Right lung (tissue), 5 donors: ENCODE data around the gene MCAT. TPM values are rescaled to one million over a fixed set of nuclear protein-coding genes. Genes with fewer than 3 reads are reported as not detected.
"Not testable (repeated sequence)": the region's sequence is repeated elsewhere in the genome, so short reads cannot be mapped to it uniquely, and the experiment has no call there.

Source experiments
- DNase-seq, 2 donors: peaks; one replicate each; pipeline ENCODE4 v3.0.0-alpha.2; 2013
- polyA plus RNA-seq, 5 donors: library from polyadenylated mRNA; unstranded; fragments of 120-200 nt; gene quantifications; one replicate each; pipeline versions ENCODE4 v1.2.1 to v1.2.3, GENCODE V29; 2013; ENCODE audit warnings: inconsistent platforms in 1 of 5, low replicate concordance in 1 of 5; ENCODE audit not compliant: insufficient read length in 5 of 5, insufficient read depth in 1 of 5

MCAT gene
- polyA plus RNA-seq, 5 donors = 12.8 to 22.4 (median 15.0) TPM

DNA sequence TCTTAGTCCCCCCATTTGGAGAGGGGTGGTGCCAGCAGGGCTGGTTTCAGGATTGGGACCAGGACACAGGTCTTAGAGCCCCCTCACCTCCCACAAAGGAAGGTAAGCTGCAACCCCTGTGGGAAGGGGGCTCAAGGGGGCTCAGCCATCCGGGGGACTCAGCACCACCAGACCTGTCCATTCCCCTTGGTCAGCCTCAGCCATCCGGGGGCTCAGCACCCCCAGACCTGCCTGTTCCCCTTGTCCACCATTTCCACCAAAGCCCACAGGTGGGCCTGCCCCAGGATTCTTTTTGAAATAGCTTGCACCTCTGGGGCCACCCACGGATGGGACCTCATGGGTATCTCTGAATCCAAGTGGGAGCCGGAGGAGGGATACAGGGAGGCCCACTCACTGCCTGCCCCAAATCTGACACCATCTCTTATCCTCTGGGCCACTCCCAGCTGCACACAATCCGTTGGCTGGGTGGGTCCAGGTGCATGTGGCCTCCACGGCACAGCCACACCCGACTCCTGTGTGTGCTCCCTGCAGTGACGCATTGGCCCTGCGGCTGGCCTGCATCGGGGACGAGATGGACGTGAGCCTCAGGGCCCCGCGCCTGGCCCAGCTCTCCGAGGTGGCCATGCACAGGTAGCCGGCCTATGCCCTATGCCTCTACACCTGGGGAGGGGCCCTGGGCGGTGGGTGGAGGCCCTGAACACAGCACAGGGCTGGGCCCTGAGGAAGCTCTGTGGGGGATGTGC lies 15.9 kb downstream of the MCAT start:
- DNase-seq = no peak

DNA sequence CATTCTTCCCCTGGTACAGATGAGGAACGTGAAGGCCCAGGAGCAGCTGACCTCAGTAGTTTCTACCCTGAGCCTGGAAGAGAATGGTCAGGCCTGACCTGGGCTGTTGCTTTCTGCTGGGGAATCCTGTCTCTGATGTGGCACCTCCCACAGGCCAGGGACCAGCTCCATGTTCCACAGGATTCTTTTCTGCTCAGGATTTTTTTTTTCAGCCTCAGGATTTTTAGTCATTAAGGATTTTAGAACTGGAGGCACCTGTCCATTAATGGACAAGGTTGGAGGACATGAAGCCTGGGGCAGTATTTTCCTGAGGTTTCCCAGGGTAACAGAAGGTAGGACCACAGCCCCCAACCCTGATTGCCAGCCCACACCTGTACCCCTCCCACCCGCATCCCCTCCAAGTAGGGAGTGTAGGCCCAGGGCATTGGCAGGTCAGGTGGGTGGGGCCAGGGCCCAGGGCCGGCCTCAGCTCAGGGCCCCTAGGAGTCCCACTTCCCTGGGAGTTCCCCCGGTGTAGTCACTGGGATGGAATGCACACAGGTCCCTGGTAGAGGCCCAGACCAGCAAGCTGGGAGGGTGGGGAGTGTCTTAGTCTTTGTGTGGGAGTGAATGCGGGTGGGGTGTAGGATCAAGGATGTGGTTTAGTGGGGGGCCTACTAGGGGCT lies 16.6 kb downstream of the MCAT start:
- no peak for DNase-seq

DNA sequence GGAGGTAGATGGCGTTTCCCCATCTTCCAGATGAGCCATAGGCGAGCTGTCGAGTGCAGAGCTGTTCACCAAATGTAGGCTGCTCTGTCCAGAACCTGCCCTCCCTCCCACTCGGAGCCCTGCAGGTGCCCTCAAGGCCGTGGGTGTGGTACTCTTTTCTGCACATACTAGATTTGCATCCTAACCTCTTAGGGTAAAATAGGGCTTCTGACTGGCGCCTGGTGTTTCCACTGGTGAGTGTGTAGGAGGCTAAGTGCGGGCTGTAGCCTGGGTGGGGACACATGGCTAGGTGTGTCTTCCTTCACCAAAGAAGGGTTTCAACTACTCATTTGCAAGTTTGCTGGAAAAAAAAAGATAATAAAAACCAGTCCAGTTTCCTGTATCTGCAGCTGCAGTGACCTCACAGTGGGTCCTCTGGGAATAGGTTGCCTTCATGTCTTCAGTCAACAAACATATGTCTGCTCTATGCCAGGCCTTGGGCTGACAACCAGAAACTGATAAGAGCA lies 24.2 kb downstream of the MCAT start:
- DNase-seq = no peak

DNA sequence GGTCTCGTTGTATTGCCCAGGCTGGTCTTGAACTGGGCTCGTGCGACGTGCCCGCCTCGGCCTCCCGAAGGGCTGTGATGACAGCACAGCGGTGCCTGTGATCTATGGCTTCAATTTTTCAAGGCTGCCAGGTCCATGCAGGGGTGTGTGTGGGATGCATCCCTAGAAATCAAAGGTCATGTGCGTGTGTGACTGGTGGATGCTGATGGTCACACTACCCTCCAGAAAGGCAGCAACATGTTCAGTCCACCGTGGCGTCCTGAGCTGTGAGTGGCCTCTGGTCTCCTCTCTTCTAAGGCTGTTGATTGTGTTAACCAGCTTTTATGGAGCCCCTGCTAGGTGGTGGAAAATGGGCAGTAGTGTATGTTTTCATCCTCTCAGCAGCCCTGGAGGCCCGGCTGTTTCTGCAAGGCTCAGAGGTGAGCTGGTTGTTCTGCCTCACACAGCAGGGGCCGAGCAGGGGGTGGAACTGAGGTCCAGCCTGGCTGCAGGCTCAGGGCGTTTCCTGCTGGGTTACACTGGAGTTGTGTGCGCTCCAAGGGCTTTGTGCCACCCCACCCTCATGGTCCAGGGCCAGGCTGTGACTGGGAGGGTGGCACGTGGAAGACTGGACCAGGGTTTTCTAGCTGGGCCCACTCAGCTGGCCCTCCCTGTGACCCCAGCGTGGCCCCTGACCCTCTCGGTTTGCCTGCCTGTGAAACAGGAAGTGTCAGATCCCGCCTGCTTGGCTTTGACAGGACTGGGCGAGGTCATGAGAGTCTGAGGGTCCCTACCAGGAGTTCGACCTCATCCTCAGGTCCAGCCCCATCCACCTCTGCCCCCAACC lies 25.0 kb downstream of the MCAT start:
- DNase-seq = no peak

DNA sequence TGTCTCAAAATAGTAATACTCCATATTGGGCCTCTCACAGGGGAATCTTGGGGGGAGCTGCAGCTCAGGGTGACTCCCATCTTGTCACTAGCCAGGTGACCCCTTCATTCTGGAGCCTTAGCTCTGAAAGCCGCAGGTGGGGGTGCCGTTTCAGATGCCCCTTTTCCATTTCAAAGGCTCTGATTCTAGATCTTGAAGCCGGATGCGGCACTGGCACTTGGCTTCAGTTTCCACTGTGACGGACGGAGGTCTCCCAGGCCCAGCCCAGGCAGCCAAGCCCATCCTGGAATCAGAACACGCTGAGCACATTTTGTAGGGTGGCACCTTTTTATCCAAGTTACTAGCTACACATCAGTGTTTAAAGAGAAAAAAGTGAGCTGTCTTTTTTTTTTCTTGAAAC lies 26.3 kb downstream of the MCAT start:
- DNase-seq = no peak

DNA sequence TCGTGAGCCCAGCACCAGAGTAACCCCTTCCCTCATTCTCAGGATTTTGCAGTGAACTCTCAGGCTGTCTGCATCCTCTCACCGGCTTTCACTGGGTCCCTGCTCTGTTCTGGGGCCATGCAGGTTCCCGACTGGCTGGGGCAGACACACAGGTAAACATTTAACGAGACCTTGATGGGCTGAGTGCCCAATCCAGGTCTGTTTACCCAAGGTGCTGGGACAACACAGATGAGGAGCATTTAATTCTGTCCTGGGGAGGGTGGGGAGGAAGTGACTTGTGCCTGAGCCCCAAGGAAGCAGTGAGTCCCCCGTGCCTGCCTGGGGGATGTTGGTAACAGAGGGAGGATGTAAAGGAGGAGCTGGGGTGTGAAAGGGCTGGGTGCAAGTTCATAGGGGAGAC lies 28.2 kb downstream of the MCAT start:
- DNase-seq = peak in 1 of 2 donors; percentile 19

DNA sequence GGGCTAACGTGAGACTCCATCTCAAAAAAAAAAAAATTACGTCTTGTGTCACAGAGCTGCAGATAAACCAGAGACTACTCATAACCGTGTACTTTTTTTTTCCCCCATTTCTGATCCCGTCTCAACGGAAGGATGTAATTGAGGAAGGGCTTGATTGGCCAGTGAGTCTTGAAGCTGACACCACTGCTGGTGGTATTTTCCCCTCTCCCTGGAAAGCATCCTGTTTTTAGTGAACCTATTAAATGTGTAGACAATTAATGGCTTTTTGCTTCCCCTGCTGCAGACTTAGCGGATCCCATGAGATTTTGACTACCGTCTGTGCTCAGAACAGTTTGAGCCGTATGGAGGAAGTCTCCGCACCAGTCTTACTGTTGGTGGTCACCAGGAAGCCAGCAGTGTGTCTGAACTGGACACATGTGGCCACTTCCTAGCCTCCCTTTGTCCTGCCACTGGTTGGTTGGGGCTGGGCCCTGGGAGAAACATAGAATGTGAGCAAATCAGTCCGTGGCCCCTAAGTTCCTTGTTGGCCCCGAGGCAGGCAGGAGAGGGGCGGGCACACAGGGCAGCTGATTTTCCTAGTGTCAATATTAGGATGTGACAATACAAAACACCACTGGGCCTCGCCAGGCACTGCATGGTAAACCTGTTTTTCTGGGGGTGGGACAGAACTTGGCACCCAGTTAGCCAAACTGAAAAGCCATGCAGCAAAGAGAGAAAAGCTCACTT lies 29.5 kb downstream of the MCAT start:
- DNase-seq = no peak

DNA sequence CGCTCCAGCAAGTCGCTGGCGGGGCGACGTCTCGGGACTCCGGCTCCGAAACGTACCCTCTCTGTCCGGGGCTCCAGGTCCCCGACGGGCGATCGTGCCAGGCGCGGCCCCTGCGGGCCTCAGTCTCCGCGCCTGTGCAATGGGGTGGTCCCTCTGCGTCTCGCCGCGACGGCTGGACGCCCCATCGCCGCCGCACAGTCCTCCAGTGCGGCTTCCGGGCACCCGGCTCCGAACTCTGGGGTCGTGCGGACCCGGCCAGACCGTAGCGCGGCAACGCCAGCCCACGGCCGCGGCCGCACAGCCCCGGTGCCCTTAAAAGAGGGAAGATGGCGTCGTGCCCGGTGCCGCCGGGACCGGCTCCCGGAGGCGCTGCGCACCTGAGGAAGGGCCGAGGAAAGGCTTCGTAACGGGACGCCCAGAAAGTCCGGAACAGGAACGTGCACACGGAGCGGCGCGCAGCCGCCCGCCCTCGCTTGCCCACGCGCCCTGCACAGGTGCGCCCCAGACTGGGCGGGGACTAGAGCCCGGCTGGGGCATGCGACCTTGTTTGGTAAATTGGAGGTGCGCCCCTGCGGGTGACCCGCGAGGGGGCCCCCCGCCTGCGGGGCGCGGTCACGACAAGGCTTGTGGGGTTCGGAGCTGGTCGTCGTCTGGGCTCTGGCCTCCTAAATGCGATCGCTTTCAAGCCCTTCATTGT lies 32.1 kb downstream of the MCAT start:
- DNase-seq = no peak

DNA sequence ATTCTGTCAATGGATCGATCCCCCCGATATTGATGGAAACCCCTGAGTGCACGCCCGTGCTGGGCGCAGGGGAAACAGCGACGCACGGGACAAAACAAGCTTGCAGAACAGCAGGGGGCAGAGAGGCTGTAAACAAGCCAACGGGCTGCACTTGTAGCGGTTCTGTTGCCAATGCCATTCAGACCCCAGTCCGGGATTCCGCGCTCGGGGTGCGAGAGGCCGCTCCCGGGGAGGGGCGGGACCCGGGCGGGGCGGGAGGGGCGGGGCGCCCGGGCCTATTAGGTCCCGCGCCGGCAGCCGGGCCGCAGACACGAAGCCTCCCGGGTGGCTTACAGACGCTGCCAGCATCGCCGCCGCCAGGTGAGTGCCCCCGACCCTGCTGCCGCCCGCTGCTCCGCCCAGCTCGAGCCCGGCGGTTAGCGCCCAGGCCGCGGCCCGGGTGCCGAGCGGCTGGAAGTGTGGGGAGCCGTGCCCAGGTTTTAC lies 32.7 kb downstream of the MCAT start, which contains the start of gene BIK:
Gene BIK (plus strand): TSS at position 307 of the 483 bp plus-strand sequence. CDS start 13,273 bp downstream, outside the sequence.
- no peak for DNase-seq

DNA sequence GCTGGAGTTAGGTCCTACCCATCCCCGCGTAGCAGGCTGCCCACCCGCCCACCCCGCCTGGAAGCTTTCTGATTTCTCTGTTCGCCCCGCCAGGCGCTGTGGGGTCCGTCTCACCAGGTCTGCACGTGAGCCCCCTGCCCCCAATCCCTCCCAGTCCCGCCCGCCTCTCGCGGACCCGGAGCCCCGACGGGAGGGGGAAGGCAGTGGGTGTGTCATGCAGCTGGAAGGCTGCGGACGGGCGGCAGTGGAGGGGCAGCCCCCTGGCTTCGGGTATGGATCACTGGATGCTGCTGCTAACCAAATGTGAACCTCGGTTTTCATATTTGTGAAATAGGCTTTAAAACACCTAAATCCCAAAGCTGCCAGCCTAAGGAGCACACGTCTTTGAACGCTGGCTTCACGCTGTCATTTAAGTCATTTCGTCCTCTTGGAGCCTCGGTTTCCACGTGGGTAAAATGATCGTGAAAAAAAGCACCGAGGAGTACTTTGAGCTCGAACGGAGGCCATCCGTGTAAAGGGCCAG lies 33.2 kb downstream of the MCAT start:
- DNase-seq = no peak

DNA sequence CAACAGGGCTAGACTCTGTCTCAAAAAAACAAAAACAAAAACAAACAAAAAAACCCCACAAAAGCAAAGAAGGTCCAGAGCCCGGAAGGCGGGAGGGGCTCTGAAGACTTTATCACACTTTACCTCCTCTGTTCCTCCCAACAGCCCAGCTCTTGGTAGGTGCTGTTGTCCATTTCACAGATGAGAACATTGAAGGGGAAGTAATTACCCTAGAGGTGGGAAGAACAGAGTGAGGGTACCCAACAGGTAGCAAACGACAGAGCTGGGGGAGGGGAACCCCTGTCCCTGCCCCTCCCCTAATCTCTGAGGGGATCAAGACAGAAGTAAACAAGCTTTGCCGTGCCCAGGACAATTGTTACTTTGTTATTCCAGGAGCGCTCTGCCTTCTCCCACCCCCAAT lies 33.7 kb downstream of the MCAT start:
- DNase-seq = no peak

DNA sequence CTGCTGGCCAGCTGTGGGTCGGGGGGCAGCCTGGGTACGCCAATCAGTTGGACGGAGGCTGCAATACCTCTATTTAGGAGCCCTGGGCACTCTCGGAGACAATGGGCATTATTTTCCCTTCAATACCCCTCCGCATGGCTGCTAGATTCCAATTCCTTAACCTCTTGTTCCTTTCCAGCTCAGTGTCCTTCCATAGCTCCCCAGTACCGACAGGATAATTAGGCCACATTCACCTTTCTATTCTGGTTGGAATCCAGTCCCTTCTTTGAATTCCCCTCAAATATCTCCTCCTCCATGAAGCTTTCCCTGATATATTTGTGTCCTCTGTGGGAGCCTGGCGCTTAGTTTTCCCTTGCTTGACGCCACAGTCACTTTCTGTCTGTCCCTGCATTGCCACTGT lies 36.9 kb downstream of the MCAT start:
- DNase-seq = no peak

DNA sequence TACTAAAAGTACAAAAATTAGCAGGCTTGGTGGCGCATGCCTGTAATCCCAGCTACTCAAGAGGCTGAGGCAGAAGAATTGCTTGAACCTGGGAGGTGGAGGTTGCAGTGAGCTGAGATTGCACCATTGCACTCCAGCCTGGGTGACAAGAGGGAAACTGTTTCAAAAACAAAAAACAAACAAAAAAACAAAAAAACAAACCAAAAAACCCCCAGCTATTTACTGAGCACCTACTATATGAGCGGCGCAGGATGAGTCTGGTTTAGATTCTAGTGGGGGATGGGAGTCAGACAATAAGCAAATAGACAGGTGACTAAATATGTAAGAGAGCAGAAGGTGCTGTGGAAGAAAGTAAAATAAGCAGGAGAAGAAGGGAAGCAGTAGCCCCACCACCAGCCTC lies 38.2 kb downstream of the MCAT start:
- DNase-seq = not testable (repeated sequence)

DNA sequence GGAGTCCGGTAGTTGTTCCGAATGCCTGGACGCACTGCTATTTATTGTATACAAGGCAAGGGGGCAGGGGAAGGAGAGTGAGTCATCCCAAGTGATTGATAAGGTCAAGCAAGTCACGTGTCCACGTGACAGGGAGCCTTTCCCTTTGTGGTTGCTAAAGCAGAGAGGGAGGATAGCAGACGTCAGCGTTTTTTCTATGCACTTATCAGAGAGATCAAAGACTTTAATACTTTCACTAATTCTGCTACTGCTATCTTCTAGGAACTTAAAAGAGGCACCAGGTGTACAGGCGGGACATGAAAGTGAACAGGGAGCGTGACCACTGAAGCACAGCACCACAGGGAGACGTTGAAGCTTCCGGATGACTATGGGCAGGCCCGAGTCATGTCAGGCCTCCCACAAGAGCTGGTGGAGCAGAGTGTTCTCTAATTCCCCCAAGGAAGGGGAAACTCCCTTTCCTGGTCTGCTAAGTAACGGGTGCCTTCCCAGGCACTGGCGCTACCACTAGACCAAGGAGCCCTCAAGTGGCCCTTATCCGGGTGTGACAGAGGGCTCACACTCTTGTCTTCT lies 39.1 kb downstream of the MCAT start:
- not testable (repeated sequence) for DNase-seq

DNA sequence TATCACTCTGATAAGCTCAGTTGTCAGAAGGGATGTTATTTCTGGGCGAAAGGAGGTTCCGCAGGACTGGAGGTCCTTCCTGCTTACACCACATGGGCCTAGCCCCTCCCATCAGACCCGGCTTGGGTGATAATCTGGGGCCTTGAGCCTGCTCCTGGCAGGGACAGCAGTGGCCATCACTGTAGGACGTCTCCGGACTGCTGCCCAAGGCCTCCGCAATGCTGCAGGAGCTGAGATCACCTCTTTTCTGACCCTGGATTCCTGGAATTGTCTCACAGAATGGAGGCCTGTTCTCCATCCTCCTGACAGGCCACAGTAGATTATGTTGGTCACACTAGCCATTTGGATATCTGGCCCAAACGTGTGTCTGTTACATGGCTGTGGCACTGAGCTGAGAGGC lies 41.9 kb downstream of the MCAT start:
- no peak for DNase-seq

DNA sequence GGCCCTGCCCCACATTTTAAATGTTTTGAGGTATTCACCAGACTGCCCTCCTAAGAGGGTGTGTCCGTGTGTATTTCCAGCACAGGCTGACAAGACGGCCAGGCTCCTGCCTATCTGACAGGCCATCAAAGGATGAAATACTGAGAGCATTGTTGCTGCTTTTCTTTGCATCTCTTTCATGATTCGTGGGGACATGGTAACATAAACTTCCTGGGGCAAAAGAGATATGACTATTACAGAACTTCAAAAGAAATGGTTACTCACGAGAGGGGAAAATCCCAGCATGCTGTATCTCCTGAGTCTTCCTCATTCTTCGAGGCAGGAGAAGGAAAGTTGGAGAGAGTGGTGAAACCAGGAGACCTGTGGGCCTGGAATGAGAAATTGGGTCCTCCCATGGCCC lies 43.0 kb downstream of the MCAT start:
- DNase-seq = no peak

DNA sequence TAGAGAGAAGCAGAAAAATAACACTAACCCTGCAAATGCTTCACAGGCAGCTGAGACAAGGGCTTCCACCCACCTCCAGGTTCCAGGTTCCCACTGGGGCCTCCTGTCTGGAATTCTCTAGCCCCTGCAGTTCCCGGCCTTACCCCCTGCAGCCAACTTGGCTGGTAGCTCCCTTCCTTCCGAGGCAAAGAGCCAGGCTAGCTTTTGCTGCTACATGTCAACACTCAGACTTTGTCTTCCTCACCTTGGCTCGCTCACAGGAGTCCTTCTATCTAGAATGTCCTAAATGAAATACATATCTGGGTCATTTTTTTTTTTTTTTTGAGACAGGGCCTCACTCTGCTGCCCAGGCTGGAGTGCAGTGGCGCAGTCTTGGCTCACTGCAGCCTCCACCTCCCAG lies 44.1 kb downstream of the MCAT start:
- DNase-seq = no peak

DNA sequence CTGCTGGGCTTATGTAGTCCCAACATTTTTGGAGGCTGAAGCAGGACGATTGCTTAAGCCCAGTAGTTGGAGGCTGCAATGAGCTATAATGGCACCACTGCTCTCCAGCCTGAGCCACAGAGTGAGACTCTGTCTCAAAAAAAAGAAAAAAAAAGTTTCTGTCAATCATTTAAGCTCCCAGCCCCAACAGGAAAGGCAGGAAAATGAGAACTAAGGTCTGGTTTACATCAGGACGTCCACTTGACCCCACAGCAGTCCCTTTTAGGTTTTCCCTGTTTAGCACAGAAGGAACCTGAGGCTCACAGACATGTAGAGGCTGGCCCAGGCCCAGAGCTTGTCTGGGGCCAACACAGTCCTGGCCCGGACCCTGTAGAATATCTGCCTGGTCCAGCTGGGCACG lies 44.8 kb downstream of the MCAT start:
- no peak for DNase-seq

DNA sequence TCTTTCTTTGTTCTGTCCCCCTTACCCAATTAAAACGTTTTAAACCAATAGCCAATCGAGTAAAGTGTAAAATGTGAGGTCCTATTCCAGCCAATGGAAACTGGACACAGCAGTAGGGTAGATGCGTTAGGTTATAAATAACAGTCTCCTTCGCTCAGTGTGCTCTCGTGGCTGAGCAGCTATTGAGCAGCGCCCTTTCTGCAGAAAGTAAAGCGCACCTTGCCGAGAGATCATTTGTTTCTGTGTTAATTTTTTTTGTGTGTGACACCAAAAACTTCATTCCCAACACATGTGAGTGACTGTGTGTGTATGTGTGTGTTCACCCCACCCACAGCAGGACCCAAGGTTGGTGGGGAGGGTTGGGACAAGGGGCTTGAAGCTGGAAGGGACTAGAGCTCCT lies 46.8 kb downstream of the MCAT start:
- DNase-seq = no peak

DNA sequence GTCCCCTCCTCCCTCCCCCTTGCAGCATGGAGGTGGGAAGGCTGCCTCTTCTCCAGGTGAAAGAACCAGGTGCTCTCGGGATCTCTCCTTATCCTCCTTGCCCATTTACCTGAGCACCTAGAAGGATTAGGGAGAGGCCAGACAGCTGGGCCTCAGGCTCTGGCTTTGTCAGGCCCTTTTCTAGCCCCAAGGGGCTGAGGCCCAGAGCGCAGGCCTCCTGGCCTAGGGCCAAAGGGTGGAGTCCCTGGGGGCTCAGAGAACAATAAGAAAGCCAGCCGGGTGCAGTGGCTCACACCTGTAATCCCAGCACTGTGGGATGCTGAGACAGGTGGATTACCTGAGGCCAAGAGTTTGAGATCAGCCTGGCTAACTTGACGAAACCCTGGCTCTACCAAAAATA lies 48.6 kb downstream of the MCAT start:
- DNase-seq = no peak
